H1 (cell line): Measurements from ENCODE around the gene IGF2BP3. TPM values are rescaled to one million over a fixed set of nuclear protein-coding genes. Genes with fewer than 3 reads are reported as not detected.

ENCODE experiments used
- CTCF ChIA-PET: fragments of 300-600 bp; sonication (Branson Sonifier 250); formaldehyde crosslinking; loops from one replicate; lab custom pipeline; 2021; ENCODE audit not compliant: partially characterized antibody; lab: Charles Lee
- POLR2A ChIA-PET: fragments of 300-600 bp; sonication (Branson Sonifier 250); formaldehyde crosslinking; loops from one replicate; lab custom pipeline; 2021; ENCODE audit warnings: inconsistent platforms; ENCODE audit not compliant: partially characterized antibody; lab: Charles Lee
- DNase-seq, 2 experiments: peaks; one replicate each; pipeline versions ENCODE4 v3.0.0 to v3.0.0-alpha.2; 2010 to 2022; ENCODE audit warnings: low spot score in 2 of 2, low read depth in 1 of 2, mixed read lengths in 1 of 2
- FAIRE-seq: peaks from 2 replicates; lab custom pipeline; 2011; peaks lifted over from hg19 to GRCh38; lab: Jason Lieb, UNC
- H2AFZ ChIP-seq: 2 replicates; pipeline ENCODE4 v1.8.1; 2012; ENCODE audit warnings: low read length, inconsistent platforms
- H2AK5ac ChIP-seq: 2 replicates; pipeline ENCODE4 v1.6.1; 2013; ENCODE audit warnings: low read depth, low read length
- H2BK120ac ChIP-seq: replicated peaks from 2 replicates; pipeline ENCODE3; 2013; ENCODE audit warnings: low read depth, low read length, inconsistent platforms
- H2BK12ac ChIP-seq: 2 replicates; pipeline ENCODE4 v1.6.1; 2013; ENCODE audit warnings: low read depth, low read length
- H2BK15ac ChIP-seq: 2 replicates; pipeline ENCODE4 v1.6.1; 2013; ENCODE audit warnings: low read length
- H2BK20ac ChIP-seq: 2 replicates; pipeline ENCODE4 v1.6.1; 2013; ENCODE audit warnings: low read length
- H2BK5ac ChIP-seq: 2 replicates; pipeline ENCODE4 v1.6.1; 2013; ENCODE audit warnings: low read depth, low read length
- H3K14ac ChIP-seq: 2 replicates; pipeline ENCODE4 v1.6.1; 2013; ENCODE audit warnings: inconsistent platforms; ENCODE audit not compliant: insufficient read length
- H3K18ac ChIP-seq: 2 replicates; pipeline ENCODE4 v1.6.1; 2013; ENCODE audit warnings: low read length; ENCODE audit errors: extremely low read depth
- H3K23ac ChIP-seq: 2 replicates; pipeline ENCODE4 v1.6.1; 2013; ENCODE audit warnings: inconsistent platforms; ENCODE audit not compliant: insufficient read length
- H3K23me2 ChIP-seq: 2 replicates; pipeline ENCODE4 v1.6.1; 2013; ENCODE audit warnings: low read depth, low read length
- H3K27ac ChIP-seq: 2 replicates; pipeline ENCODE4 v1.6.1; 2011; ENCODE audit warnings: low read depth, low read length, inconsistent platforms
- H3K27me3 ChIP-seq, 4 experiments: replicated peaks in 1 of 4; 1 replicate in 1 of 4; 2 replicates in 3 of 4; pipeline versions ENCODE4 v1.6.1 to v1.8.1; 2011 to 2013; ENCODE audit warnings: low read length in 3 of 4, mild to moderate bottlenecking in 3 of 4, inconsistent platforms in 2 of 4, mixed read lengths in 2 of 4, moderate library complexity in 1 of 4; ENCODE audit not compliant: control insufficient read depth in 3 of 4, insufficient read depth in 3 of 4; ENCODE audit errors: extremely low read depth in 1 of 4
- H3K36me3 ChIP-seq, 4 experiments: 2 replicates each; pipeline versions ENCODE4 v1.6.1 to v1.8.1; 2011 to 2013; ENCODE audit warnings: mild to moderate bottlenecking in 4 of 4, low read length in 3 of 4, moderate library complexity in 2 of 4, control low read depth in 1 of 4, inconsistent platforms in 1 of 4; ENCODE audit not compliant: insufficient read depth in 4 of 4, control insufficient read depth in 2 of 4
- H3K4ac ChIP-seq: replicated peaks from 2 replicates; pipeline ENCODE3; 2013; ENCODE audit warnings: low read length, low read depth, mixed read lengths, inconsistent platforms; ENCODE audit not compliant: insufficient read length
- H3K4me1 ChIP-seq, 4 experiments: replicated peaks in 1 of 4; 1 replicate in 1 of 4; 2 replicates in 3 of 4; pipeline versions ENCODE4 v1.6.1 to v1.8.1; 2011 to 2013; ENCODE audit warnings: low read length in 3 of 4, inconsistent platforms in 2 of 4, mixed read lengths in 1 of 4; ENCODE audit not compliant: insufficient read depth in 4 of 4, control insufficient read depth in 3 of 4
- H3K4me2 ChIP-seq, 2 experiments: 2 replicates each; pipeline versions ENCODE4 v1.6.1 to v1.8.1; 2011 to 2013; ENCODE audit warnings: low read depth in 2 of 2, low read length in 2 of 2, control low read depth in 1 of 2, inconsistent platforms in 1 of 2, mild to moderate bottlenecking in 1 of 2; ENCODE audit not compliant: insufficient read depth in 1 of 2
- H3K4me3 ChIP-seq, 4 experiments: fragments of 200-600, 300-600 bp in 1 of 4; sonication (generic), shearing (Covaris generic), sonication (Bioruptor Twin) in 1 of 4; 2 replicates each; pipeline versions ENCODE4 v1.5.1 to v1.8.1; 2011 to 2016; ENCODE audit warnings: low read length in 4 of 4, low read depth in 3 of 4, control low read depth in 2 of 4, inconsistent platforms in 2 of 4, mild to moderate bottlenecking in 2 of 4, mixed read lengths in 1 of 4, moderate library complexity in 1 of 4; ENCODE audit not compliant: insufficient read depth in 2 of 4; ENCODE audit errors: extremely low read depth in 1 of 4
- H3K56ac ChIP-seq: replicated peaks from 2 replicates; pipeline ENCODE3; 2013; ENCODE audit warnings: low read depth, mild to moderate bottlenecking, mixed read lengths, low read length, inconsistent platforms; ENCODE audit not compliant: insufficient read length
- H3K79me1 ChIP-seq: 2 replicates; pipeline ENCODE4 v1.6.1; 2013; ENCODE audit warnings: low read depth, low read length, control low read depth
- H3K79me2 ChIP-seq, 2 experiments: 2 replicates each; pipeline versions ENCODE4 v1.6.1 to v1.8.1; 2012 to 2013; ENCODE audit warnings: low read length in 2 of 2, mild to moderate bottlenecking in 2 of 2, inconsistent platforms in 1 of 2; ENCODE audit not compliant: insufficient read depth in 2 of 2, control insufficient read depth in 1 of 2
- H3K9ac ChIP-seq, 4 experiments: replicated peaks in 1 of 4; 1 replicate in 1 of 4; 2 replicates in 3 of 4; pipeline versions ENCODE4 v1.6.1 to v1.8.1; 2011 to 2013; ENCODE audit warnings: low read depth in 3 of 4, low read length in 3 of 4, control low read depth in 2 of 4, mild to moderate bottlenecking in 2 of 4, moderate library complexity in 2 of 4, inconsistent platforms in 1 of 4; ENCODE audit errors: extremely low read depth in 1 of 4
- H3K9me3 ChIP-seq, 2 experiments: 2 replicates each; pipeline versions ENCODE4 v1.6.1 to v1.8.1; 2012 to 2013; ENCODE audit warnings: mild to moderate bottlenecking in 2 of 2, moderate library complexity in 2 of 2, control low read depth in 1 of 2, inconsistent platforms in 1 of 2, low read depth in 1 of 2, low read length in 1 of 2, mixed read lengths in 1 of 2; ENCODE audit not compliant: insufficient read depth in 2 of 2
- H4K20me1 ChIP-seq, 2 experiments: replicated peaks in 1 of 2; 2 replicates each; pipeline versions ENCODE3 to v1.8.1; 2011 to 2013; ENCODE audit warnings: inconsistent platforms in 2 of 2, low read length in 2 of 2, mild to moderate bottlenecking in 1 of 2; ENCODE audit not compliant: insufficient read depth in 2 of 2, control insufficient read depth in 1 of 2
- H4K5ac ChIP-seq: 2 replicates; pipeline ENCODE4 v1.6.1; 2013; ENCODE audit warnings: low read length, low read depth, mixed read lengths, inconsistent platforms; ENCODE audit not compliant: insufficient read length
- H4K8ac ChIP-seq: 2 replicates; pipeline ENCODE4 v1.8.0; 2013; ENCODE audit warnings: mild to moderate bottlenecking, moderate library complexity, low read length, inconsistent platforms; ENCODE audit not compliant: insufficient read depth; ENCODE audit errors: extremely low read depth
- H4K91ac ChIP-seq: replicated peaks from 2 replicates; pipeline ENCODE3; 2013; ENCODE audit warnings: low read length, mixed read lengths, inconsistent platforms; ENCODE audit not compliant: insufficient read length
- CEBPB ChIP-seq: IDR thresholded peaks from 2 replicates; pipeline ENCODE4 v1.6.1; 2012; ENCODE audit warnings: low read depth, low read length
- CTBP2 ChIP-seq: IDR thresholded peaks from 2 replicates; pipeline ENCODE4 v1.7.0; 2011; ENCODE audit warnings: borderline replicate concordance, mild to moderate bottlenecking, moderate library complexity, mixed read lengths, low read length; ENCODE audit not compliant: insufficient read depth, insufficient read length
- EP300 ChIP-seq, 2 experiments: IDR thresholded peaks; 1 replicate in 1 of 2; 2 replicates in 1 of 2; pipeline ENCODE4 v1.6.1; 2011 to 2012; ENCODE audit warnings: low read depth in 2 of 2, low read length in 2 of 2, mild to moderate bottlenecking in 2 of 2, borderline replicate concordance in 1 of 2, inconsistent platforms in 1 of 2, moderate library complexity in 1 of 2
- HDAC6 ChIP-seq: IDR thresholded peaks from one replicate; pipeline ENCODE4 v1.7.1; 2012; ENCODE audit warnings: low read depth, mild to moderate bottlenecking, inconsistent platforms, low read length, moderate library complexity
- RAD21 ChIP-seq, 2 experiments: IDR thresholded peaks in 1 of 2; conservative IDR thresholded peaks in 1 of 2; 2 replicates each; pipeline ENCODE4 v1.6.1; 2011; ENCODE audit warnings: low read depth in 2 of 2, low read length in 2 of 2, improper control_type of control experiment in 1 of 2, inconsistent platforms in 1 of 2, mild to moderate bottlenecking in 1 of 2, moderate library complexity in 1 of 2
- RBBP5 ChIP-seq: IDR thresholded peaks from 2 replicates; pipeline ENCODE4 v1.7.1; 2012; ENCODE audit warnings: low read depth, mild to moderate bottlenecking, inconsistent platforms, low read length, moderate library complexity, borderline replicate concordance
- SAP30 ChIP-seq: fragments of 300-600 bp; sonication (generic); IDR thresholded peaks from 2 replicates; pipeline ENCODE4 v1.7.1; 2012; ENCODE audit warnings: low read length, moderate library complexity, mild to moderate bottlenecking, inconsistent platforms; ENCODE audit not compliant: insufficient read depth, insufficient replicate concordance
- SP1 ChIP-seq: IDR thresholded peaks from 2 replicates; pipeline ENCODE4 v1.6.1; 2011; ENCODE audit warnings: low read depth, low read length
- WGBS, 2 experiments: shearing (Covaris generic) in 1 of 2; methylation state at CpG; one replicate each; pipeline versions ENCODE4 v1.1.6 to v1.1.7; 2013 to 2015; ENCODE audit warnings: low lambda C conversion rate in 2 of 2, mixed read lengths in 2 of 2, inconsistent platforms in 1 of 2, low coverage in 1 of 2, missing lambda C conversion rate in 1 of 2; ENCODE audit not compliant: insufficient replicate concordance in 2 of 2, insufficient coverage in 1 of 2, insufficient read length in 1 of 2; ENCODE audit errors: extremely low coverage in 1 of 2, missing lambda C conversion rate in 1 of 2; 5-methylcytosine and 5-hydroxymethylcytosine counted together
- polyA plus RNA-seq, 7 experiments: library from polyadenylated mRNA; depleted of rRNA in 3 of 7; stranded (reverse) in 5 of 7; unstranded in 2 of 7; fragments of >200 nt in 5 of 7; fragments of 200-250 nt in 2 of 7; gene quantifications; 1 replicate in 5 of 7; 2 replicates in 1 of 7; 4 replicates in 1 of 7; pipeline versions ENCODE4 v1.2.1 to v1.2.3, GENCODE V29; 2011 to 2013; ENCODE audit warnings: missing spikeins in 2 of 7, mixed read lengths in 2 of 7
- total RNA-seq: library from RNA; stranded (reverse); fragmentation: NEBNext Ultra II Directional; extraction: Animal tissue kit (Norgen Biotek cat#: 25700); gene quantifications from 2 replicates; pipeline ENCODE4 v1.2.1, GENCODE V29; 2021
- TF ChIP-seq, protein P1 (sequence below): IDR thresholded peaks from 2 replicates; pipeline ENCODE4 v1.6.1; 2012; ENCODE audit warnings: low read length, inconsistent platforms

IGF2BP3 gene
- total and polyA plus RNA-seq, 2 of the 8 experiments (the other 6 are each of a cell fraction or from before 2014, with no cell fraction given), result 66.3 to 193 TPM

DNA sequence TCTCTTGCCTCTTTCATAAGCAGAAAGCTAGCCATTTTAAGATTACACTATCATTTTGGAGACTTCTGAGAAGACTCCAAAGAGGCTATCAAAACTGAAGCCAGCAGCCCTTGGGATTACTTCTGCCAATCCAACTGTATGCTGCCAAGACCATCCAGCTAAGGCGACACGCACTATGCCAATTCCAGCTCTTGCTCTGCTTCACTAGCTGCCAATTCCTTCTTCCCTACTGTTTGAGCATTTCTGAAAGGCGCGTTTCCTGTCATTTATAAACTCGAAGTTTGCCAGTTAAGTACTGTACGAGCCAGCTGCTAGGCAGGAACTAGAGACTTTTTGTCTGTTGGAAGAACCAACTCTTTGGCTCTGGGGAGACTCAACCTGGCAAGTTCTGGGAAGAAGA lies 134.7 kb downstream of the IGF2BP3 start:
- H2AFZ ChIP-seq, result no peak overlapping the region
- H4K8ac ChIP-seq, result no peak overlapping the region
- peaks cover 3% of the 10 kb centered on the region; the same call in 1 of the 2 replicates for H3K79me1 ChIP-seq
- H2BK15ac ChIP-seq, result no peak overlapping the region
- H3K27me3 ChIP-seq, result no peaks in the 10 kb centered on the region
- no peaks in the 10 kb centered on the region for H3K23me2 ChIP-seq
- H4K20me1 ChIP-seq, result peaks cover 0 to 3% of the 10 kb centered on the region in 2 experiments
- H2BK5ac ChIP-seq, result no peak overlapping the region
- H3K4me2 ChIP-seq, result no peak overlapping the region
- no peak overlapping the region for H3K4ac ChIP-seq
- no peak overlapping the region for H3K9ac ChIP-seq
- H3K56ac ChIP-seq, result no peak overlapping the region
- no peak overlapping the region for H2BK20ac ChIP-seq
- no peak for DNase-seq
- no peaks in the 10 kb centered on the region for H3K9me3 ChIP-seq
- H2BK120ac ChIP-seq, result no peak overlapping the region
- no peak overlapping the region for H3K18ac ChIP-seq
- ChIA-PET CTCF (interaction anchor here (0.6 to 1.0 kb wide), 3 partner anchors 22 to 57 kb away, joined by 3 to 5 read pairs (median 3); no protein-coding TSS in a partner anchor), POLR2A (interaction anchor here (1.3 kb wide), 1 partner anchor 15 kb away, joined by 3 read pairs; no protein-coding TSS in a partner anchor)
- no peak overlapping the region for H2AK5ac ChIP-seq
- H2BK12ac ChIP-seq, result no peak overlapping the region
- FAIRE-seq, result no peak
- H3K23ac ChIP-seq, result peak overlapping the region; percentile 53
- no peaks in the 10 kb centered on the region for H3K4me1 ChIP-seq
- H3K4me3 ChIP-seq, result no peak overlapping the region
- no peaks in the 10 kb centered on the region for H3K79me2 ChIP-seq
- peaks cover 27 to 86% (median 62%) of the 10 kb centered on the region in 4 experiments for H3K36me3 ChIP-seq
- H3K14ac ChIP-seq, result no peak overlapping the region
- no peak for TF ChIP-seq RBBP5
- TF ChIP-seq CEBPB, result no peak
- TF ChIP-seq, protein P1, sequence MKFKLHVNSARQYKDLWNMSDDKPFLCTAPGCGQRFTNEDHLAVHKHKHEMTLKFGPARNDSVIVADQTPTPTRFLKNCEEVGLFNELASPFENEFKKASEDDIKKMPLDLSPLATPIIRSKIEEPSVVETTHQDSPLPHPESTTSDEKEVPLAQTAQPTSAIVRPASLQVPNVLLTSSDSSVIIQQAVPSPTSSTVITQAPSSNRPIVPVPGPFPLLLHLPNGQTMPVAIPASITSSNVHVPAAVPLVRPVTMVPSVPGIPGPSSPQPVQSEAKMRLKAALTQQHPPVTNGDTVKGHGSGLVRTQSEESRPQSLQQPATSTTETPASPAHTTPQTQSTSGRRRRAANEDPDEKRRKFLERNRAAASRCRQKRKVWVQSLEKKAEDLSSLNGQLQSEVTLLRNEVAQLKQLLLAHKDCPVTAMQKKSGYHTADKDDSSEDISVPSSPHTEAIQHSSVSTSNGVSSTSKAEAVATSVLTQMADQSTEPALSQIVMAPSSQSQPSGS, result no peak
- no peak for TF ChIP-seq RAD21 (IDR thresholded peaks at IDR 0.05 in 1 of 2, conservative IDR thresholded peaks at IDR 0.05 in 1 of 2; ENCODE audit: low read depth in 2 of 2, low read length in 2 of 2)
- TF ChIP-seq SAP30, result no peak
- TF ChIP-seq HDAC6, result no peak
- no peak for TF ChIP-seq SP1
- no peak for TF ChIP-seq EP300 (IDR thresholded peaks at IDR 0.05; ENCODE audit: borderline replicate concordance in 1 of 2, low read depth in 2 of 2, low read length in 2 of 2)
- no peak for TF ChIP-seq CTBP2
- WGBS, 2 experiments, result 90% methylated on average over 6 of the region's 6 CpGs; no CpG with 5 or more reads in 1 of the 2 experiments
- H4K5ac ChIP-seq, result no peak overlapping the region
- no peak overlapping the region for H4K91ac ChIP-seq
- H3K27ac ChIP-seq, result no peak overlapping the region
